ENCODE data around the gene TSPYL6. TPM values are rescaled to one million over a fixed set of nuclear protein-coding genes. Genes with fewer than 3 reads are reported as not detected.

TSPYL6 gene
- total and polyA plus RNA-seq, 2 of the 4 experiments (the other 2 are of a cell fraction), result not detected

- Histone ChIP-seq H3K27ac (ENCODE audit: insufficient read depth, low read length) (no peak overlapping the region), H3K4me1 (ENCODE audit: control insufficient read depth, insufficient read depth, low read length) (no peaks in the 10 kb centered on the region), H3K4me3 (ENCODE audit: insufficient read depth, low read depth, low read length) (no peak overlapping the region), H4K91ac (ENCODE audit: insufficient read depth, low read depth, low read length) (no peak overlapping the region), H3K9me1 (ENCODE audit: insufficient read depth, low read length) (no peaks in the 10 kb centered on the region), H3K79me1 (ENCODE audit: low read depth in 1 of 2, low read length in 2 of 2) (no peaks in the 10 kb centered on the region), H3K23ac (ENCODE audit: low read depth, low read length) (no peak overlapping the region), H4K5ac (ENCODE audit: low read depth, low read length) (no peak overlapping the region), H4K20me1 (ENCODE audit: insufficient read depth, low read length) (no peaks in the 10 kb centered on the region), H3K4ac (ENCODE audit: low read depth, low read length) (no peak overlapping the region), H3K36me3 (ENCODE audit: control insufficient read depth, insufficient read depth, low read length) (no peaks in the 10 kb centered on the region), H4K8ac (ENCODE audit: low read depth in 2 of 2, low read length in 2 of 2) (no peak overlapping the region), H3K14ac (replicated peaks; ENCODE audit: low read depth, low read length) (peak overlapping the region; percentile 11; the same call in 1 of the 2 replicates), H2AK9ac (replicated peaks; ENCODE audit: low read depth, low read length, poor library complexity) (no peak overlapping the region), H3K18ac (ENCODE audit: low read depth, low read length) (no peak overlapping the region), H2AK5ac (ENCODE audit: low read depth, low read length) (no peak overlapping the region), H2AFZ (replicated peaks; ENCODE audit: low read length, poor library complexity) (no peak overlapping the region), H3K56ac (ENCODE audit: extremely low read depth, insufficient read depth, low read length) (no peak overlapping the region), H2BK5ac (ENCODE audit: low read depth, low read length, poor library complexity, severe bottlenecking) (no peak overlapping the region), H3K4me2 (ENCODE audit: low read depth, low read length) (no peak overlapping the region), H2BK15ac (ENCODE audit: low read depth, low read length) (no peak overlapping the region), H3K27me3 (ENCODE audit: control insufficient read depth, insufficient read depth, low read length) (no peaks in the 10 kb centered on the region), H2BK20ac (ENCODE audit: low read depth, low read length) (no peak overlapping the region), H2BK120ac (ENCODE audit: low read depth, low read length) (no peak overlapping the region), H3K9me3 (ENCODE audit: control insufficient read depth, insufficient read depth, low read length) (no peaks in the 10 kb centered on the region), H3K9ac (ENCODE audit: low read depth, low read length) (no peak overlapping the region)
- WGBS, 2 experiments (ENCODE audit: extremely low coverage in 2 of 2, insufficient read length in 1 of 2), result no CpG with 5 or more reads among the region's 1 CpG
- DNase-seq (no peak), ATAC-seq (ENCODE audit: low read depth) (no peak)
- intact Hi-C loops (cut with micrococcal nuclease) (no loop called here), in situ Hi-C loops (cut with MboI; ENCODE audit: low sequenced_read_pairs) (no loop called here), dilution Hi-C loops (cut with HindIII; ENCODE audit: low sequenced_read_pairs, unreplicated experiment) (no loop called here)
- TF ChIP-seq CHD1 (IDR thresholded peaks at IDR 0.05; ENCODE audit: low read depth, low read length) (no peak), MAFK (IDR thresholded peaks at IDR 0.05; ENCODE audit: low read depth, low read length) (no peak), NFE2L2 (IDR thresholded peaks at IDR 0.05; ENCODE audit: low read depth, low read length) (no peak), USF2 (IDR thresholded peaks at IDR 0.05; ENCODE audit: low read depth, low read length) (no peak), SMC3 (IDR thresholded peaks at IDR 0.05; ENCODE audit: low read depth, low read length) (no peak), RFX5 (IDR thresholded peaks at IDR 0.05; ENCODE audit: low read depth, low read length) (no peak), RCOR1 (IDR thresholded peaks at IDR 0.05; ENCODE audit: insufficient replicate concordance, low read length) (no peak), POLR2A (IDR thresholded peaks at IDR 0.05; ENCODE audit: low read depth, low read length) (no peak), CEBPB (IDR thresholded peaks at IDR 0.05; ENCODE audit: low read depth, low read length) (no peak), MXI1 (IDR thresholded peaks at IDR 0.05; ENCODE audit: borderline replicate concordance, low read depth, low read length) (no peak), CTCF (conservative IDR thresholded peaks at IDR 0.05; ENCODE audit: low read depth, low read length) (no peak), BHLHE40 (IDR thresholded peaks at IDR 0.05; ENCODE audit: low read depth, low read length) (no peak), RAD21 (IDR thresholded peaks at IDR 0.05; ENCODE audit: low read length) (no peak), MAZ (IDR thresholded peaks at IDR 0.05; ENCODE audit: borderline replicate concordance, low read depth, low read length) (no peak), FOS (IDR thresholded peaks at IDR 0.05; ENCODE audit: low read depth, low read length) (no peak), ELK1 (IDR thresholded peaks at IDR 0.05; ENCODE audit: borderline replicate concordance, low read depth, low read length) (no peak)
- CTCF ChIA-PET, result no interaction called here
- no TSS peak for BruUV-seq (replicated peaks)
- POLR2A ChIA-PET (ENCODE audit: unreplicated experiment), result no interaction called here
Observed at GRCh38 chr2:54285451-54285850, 29.4 kb upstream of the TSPYL6 start.

Data from IMR-90 (cell line).